K562 (cell line): ENCODE results near the gene LAMA1. TPM values are rescaled to one million over a fixed set of nuclear protein-coding genes. Genes with fewer than 3 reads are reported as not detected.

ENCODE experiments used
- ATAC-seq: fragments of 200-7000 bp; cut with Tn5 transposase; 3 replicates; pipeline ENCODE4 v1.9.1; 2020; ENCODE audit warnings: moderate library complexity
- BruUV-seq: library from RNA; stranded (reverse); fragments of 400-500 nt; replicated peaks from 2 replicates; lab custom pipeline; 2021; lab: Mats Ljungman, UMichigan
- CTCF ChIA-PET: fragments of 300-600 bp; formaldehyde crosslinking; extraction: SDS; loops from one replicate; lab custom pipeline; 2021; ENCODE audit warnings: low intra/inter-chr PET ratio; lab: Yijun Ruan, JAX
- POLR2A ChIA-PET: fragments of 300-600, 350-650 bp; sonication (Branson Sonifier 250); formaldehyde crosslinking; extraction: SDS; loops from one replicate; lab custom pipeline; 2021; ENCODE audit warnings: antibody characterized with exemption, inconsistent platforms; lab: Yijun Ruan, JAX
- DNase-seq, 4 experiments: peaks; one replicate each; pipeline versions ENCODE4 v3.0.0 to v3.0.0-alpha.2; 2011 to 2018; ENCODE audit warnings: low spot score in 3 of 4, mixed read lengths in 3 of 4; ENCODE audit errors: extremely low read depth in 1 of 4
- FAIRE-seq: peaks from 2 replicates; lab custom pipeline; 2011; peaks lifted over from hg19 to GRCh38; lab: Jason Lieb, UNC
- H2AFZ ChIP-seq: 2 replicates; pipeline ENCODE4 v1.6.0; 2011; ENCODE audit warnings: low read depth, low read length, control low read depth, inconsistent platforms
- H3K27ac ChIP-seq: fragments of 200-600 bp; 3 replicates; pipeline ENCODE4 v1.8.0; 2011; ENCODE audit warnings: low read depth, mild to moderate bottlenecking, control low read depth, inconsistent platforms, low read length, moderate library complexity, mixed read lengths; ENCODE audit errors: extremely low read depth
- H3K27me3 ChIP-seq, 2 experiments: fragments of 300-600 bp in 1 of 2; 2 replicates in 1 of 2; 3 replicates in 1 of 2; pipeline versions ENCODE4 v1.6.0 to v1.8.0; 2011; ENCODE audit warnings: inconsistent platforms in 2 of 2, low read length in 2 of 2, mild to moderate bottlenecking in 1 of 2, mixed read lengths in 1 of 2, moderate library complexity in 1 of 2; ENCODE audit not compliant: control insufficient read depth in 2 of 2, insufficient read depth in 2 of 2
- H3K36me3 ChIP-seq: fragments of 300-600 bp; 3 replicates; pipeline ENCODE4 v1.8.0; 2011; ENCODE audit warnings: mild to moderate bottlenecking, low read length, inconsistent platforms; ENCODE audit not compliant: control insufficient read depth, insufficient read depth
- H3K4me1 ChIP-seq, 2 experiments: fragments of 200-600 bp in 1 of 2; replicated peaks in 1 of 2; 2 replicates in 1 of 2; 3 replicates in 1 of 2; pipeline versions ENCODE4 v1.5.1 to v1.8.0; 2011; ENCODE audit warnings: inconsistent platforms in 2 of 2, low read length in 2 of 2, mild to moderate bottlenecking in 1 of 2, mixed read lengths in 1 of 2, moderate library complexity in 1 of 2; ENCODE audit not compliant: control insufficient read depth in 2 of 2, insufficient read depth in 2 of 2
- H3K4me2 ChIP-seq: 2 replicates; pipeline ENCODE4 v1.6.1; 2011; ENCODE audit warnings: low read length, control low read depth, inconsistent platforms, mixed read lengths; ENCODE audit not compliant: insufficient read depth
- H3K4me3 ChIP-seq: fragments of 200-600 bp; sonication (generic), shearing (Covaris generic); 2 replicates; pipeline ENCODE4 v1.5.1; 2016; ENCODE audit warnings: control low read depth, inconsistent platforms
- H3K79me2 ChIP-seq: fragments of 200-600 bp; 3 replicates; pipeline ENCODE4 v1.8.0; 2011; ENCODE audit warnings: low read length, inconsistent platforms; ENCODE audit not compliant: control insufficient read depth, insufficient read depth
- H3K9ac ChIP-seq, 2 experiments: 2 replicates each; pipeline versions ENCODE4 v1.6.0 to v1.6.1; 2011; ENCODE audit warnings: low read depth in 2 of 2, low read length in 2 of 2, control low read depth in 1 of 2, inconsistent platforms in 1 of 2, mild to moderate bottlenecking in 1 of 2, mixed read lengths in 1 of 2; ENCODE audit not compliant: insufficient read depth in 1 of 2
- H3K9me1 ChIP-seq: one replicate; pipeline ENCODE4 v1.6.0; 2011; ENCODE audit warnings: inconsistent platforms, mild to moderate bottlenecking, low read length, moderate library complexity; ENCODE audit not compliant: control insufficient read depth, insufficient read depth
- H3K9me3 ChIP-seq: replicated peaks from 2 replicates; pipeline ENCODE4 v1.5.1; 2011; ENCODE audit warnings: low read depth, low read length, inconsistent platforms; ENCODE audit not compliant: control insufficient read depth, insufficient read depth
- H4K20me1 ChIP-seq: replicated peaks from 2 replicates; pipeline ENCODE4 v1.6.1; 2011; ENCODE audit warnings: low read length, inconsistent platforms, mixed read lengths; ENCODE audit not compliant: control insufficient read depth, insufficient read depth
- MCM2 ChIP-seq: fragments of 450-650 bp; IDR thresholded peaks from 2 replicates; pipeline ENCODE4 v1.6.1; 2017; ENCODE audit warnings: low read depth, mild to moderate bottlenecking
- TAF9B ChIP-seq: fragments of 450-650 bp; IDR thresholded peaks from 2 replicates; pipeline ENCODE4 v1.6.1; 2018; ENCODE audit warnings: mild to moderate bottlenecking; ENCODE audit not compliant: partially characterized antibody
- ZNF239 ChIP-seq: fragments of 250-450 bp; sonication (Bioruptor Pico); IDR thresholded peaks from 2 replicates; pipeline ENCODE4 v1.4.0; 2020; ENCODE audit warnings: mild to moderate bottlenecking
- ZNF277 ChIP-seq: fragments of 250-450 bp; sonication (Bioruptor Pico); IDR thresholded peaks from 2 replicates; pipeline ENCODE4 v1.8.0; 2022; ENCODE audit warnings: inconsistent platforms, mild to moderate bottlenecking, moderate library complexity, borderline replicate concordance
- ZSCAN29 ChIP-seq: fragments of 450-650 bp; IDR thresholded peaks from 2 replicates; pipeline ENCODE4 v1.6.1; 2017
- WGBS: fragments of 100-300 bp; shearing (Covaris generic); methylation state at CpG from one replicate; pipeline ENCODE4 v1.1.6; 2016; ENCODE audit warnings: low coverage, mixed read lengths; ENCODE audit not compliant: insufficient coverage; ENCODE audit errors: missing lambda C conversion rate; 5-methylcytosine and 5-hydroxymethylcytosine counted together
- in situ Hi-C: fragments of 300-500 bp; cut with MboI; formaldehyde crosslinking; loops from 4 replicates; pipeline ENCODE4 v1.15.0; 2018; ENCODE audit warnings: inconsistent platforms, mixed read lengths
- intact Hi-C: fragments of 100-400 bp; cut with micrococcal nuclease; formaldehyde crosslinking; loops from 2 replicates; pipeline ENCODE4 v1.14.2; 2022
- polyA plus RNA-seq, 8 experiments: library from polyadenylated mRNA; depleted of rRNA in 4 of 8; stranded (reverse) in 5 of 8; unstranded in 3 of 8; fragments of >200 nt; fragmentation: Nextera tagmentation in 2 of 8; fragmentation: Illumina TruSeq in 1 of 8; extraction: Ambion mirVana in 2 of 8; extraction: Trizol in 1 of 8; gene quantifications; 2 replicates each; pipeline versions ENCODE4 v1.2.1 to v1.2.3, GENCODE V29; 2011 to 2014; ENCODE audit warnings: inconsistent platforms in 1 of 8, missing spikeins in 1 of 8
- total RNA-seq, 7 experiments: library from RNA; depleted of rRNA in 6 of 7; stranded (reverse); fragments of >200 nt in 6 of 7; fragmentation: Illumina TruSeq in 2 of 7; extraction: Trizol in 2 of 7; gene quantifications; 2 replicates each; pipeline versions ENCODE4 v1.2.1 to v1.2.3, GENCODE V29; 2011 to 2021; ENCODE audit warnings: low replicate concordance in 1 of 7
- TF ChIP-seq, protein P1 (sequence below): fragments of 200-800 bp; sonication (Bioruptor generic); IDR thresholded peaks from 2 replicates; pipeline ENCODE4 v1.6.1; 2017; ENCODE audit warnings: missing genetic modification characterization, missing compliant biosample characterization
- TF ChIP-seq, protein P2 (sequence below): fragments of 250-450 bp; sonication (Bioruptor Pico); IDR thresholded peaks from 2 replicates; pipeline ENCODE4 v1.8.0; 2022; ENCODE audit warnings: moderate library complexity, mild to moderate bottlenecking, inconsistent platforms
- TF ChIP-seq, protein P3 (sequence below): fragments of 450-650 bp; IDR thresholded peaks from 2 replicates; pipeline ENCODE4 v1.6.1; 2016; ENCODE audit warnings: missing biosample characterization, missing genetic modification characterization

The LAMA1 gene
- total and polyA plus RNA-seq, 9 of the 15 experiments (the other 6 are each of a cell fraction or from before 2014, with no cell fraction given), result 0.04 TPM; not detected in 8

- Histone ChIP-seq H3K27ac (no peak overlapping the region), H3K9me3 (no peaks in the 10 kb centered on the region), H4K20me1 (no peaks in the 10 kb centered on the region), H2AFZ (no peak overlapping the region), H3K79me2 (no peaks in the 10 kb centered on the region), H3K9me1 (no peaks in the 10 kb centered on the region), H3K4me3 (no peak overlapping the region), H3K27me3 (peaks cover 0 to 5% of the 10 kb centered on the region in 2 experiments; a peak in 2 of 5 replicates), H3K36me3 (no peaks in the 10 kb centered on the region), H3K9ac (no peak overlapping the region), H3K4me2 (no peak overlapping the region), H3K4me1 (no peaks in the 10 kb centered on the region)
- TF ChIP-seq, protein P1, sequence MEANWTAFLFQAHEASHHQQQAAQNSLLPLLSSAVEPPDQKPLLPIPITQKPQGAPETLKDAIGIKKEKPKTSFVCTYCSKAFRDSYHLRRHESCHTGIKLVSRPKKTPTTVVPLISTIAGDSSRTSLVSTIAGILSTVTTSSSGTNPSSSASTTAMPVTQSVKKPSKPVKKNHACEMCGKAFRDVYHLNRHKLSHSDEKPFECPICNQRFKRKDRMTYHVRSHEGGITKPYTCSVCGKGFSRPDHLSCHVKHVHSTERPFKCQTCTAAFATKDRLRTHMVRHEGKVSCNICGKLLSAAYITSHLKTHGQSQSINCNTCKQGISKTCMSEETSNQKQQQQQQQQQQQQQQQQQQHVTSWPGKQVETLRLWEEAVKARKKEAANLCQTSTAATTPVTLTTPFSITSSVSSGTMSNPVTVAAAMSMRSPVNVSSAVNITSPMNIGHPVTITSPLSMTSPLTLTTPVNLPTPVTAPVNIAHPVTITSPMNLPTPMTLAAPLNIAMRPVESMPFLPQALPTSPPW (CRISPR knock-in tag), result no peak
- TF ChIP-seq ZNF239 (CRISPR knock-in tag) (no peak), ZSCAN29 (no peak), TAF9B (no peak), ZNF277 (CRISPR knock-in tag) (no peak), MCM2 (no peak)
- TF ChIP-seq, protein P2, sequence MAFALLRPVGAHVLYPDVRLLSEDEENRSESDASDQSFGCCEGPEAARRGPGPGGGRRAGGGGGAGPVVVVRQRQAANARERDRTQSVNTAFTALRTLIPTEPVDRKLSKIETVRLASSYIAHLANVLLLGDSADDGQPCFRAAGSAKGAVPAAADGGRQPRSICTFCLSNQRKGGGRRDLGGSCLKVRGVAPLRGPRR, result no peak
- TF ChIP-seq, protein P3, sequence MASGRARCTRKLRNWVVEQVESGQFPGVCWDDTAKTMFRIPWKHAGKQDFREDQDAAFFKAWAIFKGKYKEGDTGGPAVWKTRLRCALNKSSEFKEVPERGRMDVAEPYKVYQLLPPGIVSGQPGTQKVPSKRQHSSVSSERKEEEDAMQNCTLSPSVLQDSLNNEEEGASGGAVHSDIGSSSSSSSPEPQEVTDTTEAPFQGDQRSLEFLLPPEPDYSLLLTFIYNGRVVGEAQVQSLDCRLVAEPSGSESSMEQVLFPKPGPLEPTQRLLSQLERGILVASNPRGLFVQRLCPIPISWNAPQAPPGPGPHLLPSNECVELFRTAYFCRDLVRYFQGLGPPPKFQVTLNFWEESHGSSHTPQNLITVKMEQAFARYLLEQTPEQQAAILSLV (tag), result no peak
- ChIA-PET CTCF (no interaction called here), POLR2A (no interaction called here)
- DNase-seq (no peak), FAIRE-seq (no peak), ATAC-seq (no peak)
- WGBS, result 1% methylated on average over 11 of the region's 11 CpGs
- BruUV-seq, result no TSS peak
- in situ Hi-C loops (no loop called here), intact Hi-C loops (no loop called here)
These were observed 48.3 kb upstream of the LAMA1 start for GRCh38 chr18:7165846-7166393.
